ENCODE data around the gene PERCC1.

DNA sequence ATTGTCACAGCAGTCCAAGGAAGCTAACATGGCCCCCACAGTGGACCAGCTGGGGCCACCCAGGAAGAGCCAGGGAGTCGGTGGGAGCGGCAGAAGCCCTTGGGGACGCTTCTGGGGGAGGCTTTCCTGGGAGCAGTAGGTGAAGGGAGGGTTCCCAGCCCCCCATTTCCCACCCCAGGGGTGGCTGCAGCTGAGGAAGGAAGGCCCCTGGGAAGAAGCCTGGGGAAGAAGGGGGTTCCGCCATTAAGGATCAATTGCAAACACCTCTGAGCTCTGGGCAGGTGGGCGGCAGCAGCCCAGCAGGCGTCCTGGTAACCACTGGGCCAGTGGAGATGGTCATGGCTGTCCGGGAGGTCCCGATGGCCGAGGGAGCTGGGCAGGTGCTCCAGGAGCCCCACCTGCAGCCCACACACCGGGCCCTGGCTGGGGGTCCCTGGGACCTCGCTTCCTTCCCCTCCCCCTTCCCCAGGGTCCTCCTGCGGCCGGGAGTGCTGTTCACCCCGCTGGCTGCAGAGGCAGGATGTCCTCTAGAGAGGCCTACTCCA lies 592 bp upstream of the PERCC1 start:
- no peak for TF ChIP-seq POLR2AphosphoS5 (IDR thresholded peaks at IDR 0.05)
- TF ChIP-seq EP300 (IDR thresholded peaks at IDR 0.05; ENCODE audit: low read depth): no peak
- TF ChIP-seq, protein P1, sequence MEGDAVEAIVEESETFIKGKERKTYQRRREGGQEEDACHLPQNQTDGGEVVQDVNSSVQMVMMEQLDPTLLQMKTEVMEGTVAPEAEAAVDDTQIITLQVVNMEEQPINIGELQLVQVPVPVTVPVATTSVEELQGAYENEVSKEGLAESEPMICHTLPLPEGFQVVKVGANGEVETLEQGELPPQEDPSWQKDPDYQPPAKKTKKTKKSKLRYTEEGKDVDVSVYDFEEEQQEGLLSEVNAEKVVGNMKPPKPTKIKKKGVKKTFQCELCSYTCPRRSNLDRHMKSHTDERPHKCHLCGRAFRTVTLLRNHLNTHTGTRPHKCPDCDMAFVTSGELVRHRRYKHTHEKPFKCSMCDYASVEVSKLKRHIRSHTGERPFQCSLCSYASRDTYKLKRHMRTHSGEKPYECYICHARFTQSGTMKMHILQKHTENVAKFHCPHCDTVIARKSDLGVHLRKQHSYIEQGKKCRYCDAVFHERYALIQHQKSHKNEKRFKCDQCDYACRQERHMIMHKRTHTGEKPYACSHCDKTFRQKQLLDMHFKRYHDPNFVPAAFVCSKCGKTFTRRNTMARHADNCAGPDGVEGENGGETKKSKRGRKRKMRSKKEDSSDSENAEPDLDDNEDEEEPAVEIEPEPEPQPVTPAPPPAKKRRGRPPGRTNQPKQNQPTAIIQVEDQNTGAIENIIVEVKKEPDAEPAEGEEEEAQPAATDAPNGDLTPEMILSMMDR (IDR thresholded peaks at IDR 0.05): no peak
- no peak for TF ChIP-seq POLR2A (IDR thresholded peaks at IDR 0.05)
